Measurements from ENCODE around the gene TCF4.

TCF4 gene

GRCh38 chr18:55372209-55372608 is 215.8 kb downstream of the TCF4 start:
- no peak for DNase-seq

DNA sequence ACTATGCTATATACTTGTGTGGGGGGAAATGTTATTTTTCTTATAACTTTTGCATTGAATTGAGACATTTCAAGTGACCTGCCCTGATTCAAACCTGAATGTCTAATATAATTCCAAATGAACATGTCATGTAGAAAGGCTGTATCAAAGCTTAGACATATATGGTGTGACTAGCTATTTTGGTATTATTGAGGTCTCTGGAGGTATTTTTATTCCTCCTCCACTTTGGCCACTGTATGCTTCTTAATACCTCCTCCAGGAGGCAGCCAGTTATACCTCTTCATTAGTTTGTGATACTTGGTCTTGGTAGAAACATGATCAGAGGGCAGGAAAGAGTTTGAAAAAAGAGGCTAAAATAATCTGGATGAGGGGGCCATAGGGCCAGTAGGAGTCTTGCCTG is 217.1 kb downstream of the TCF4 start:
- DNase-seq, result no peak

DNA sequence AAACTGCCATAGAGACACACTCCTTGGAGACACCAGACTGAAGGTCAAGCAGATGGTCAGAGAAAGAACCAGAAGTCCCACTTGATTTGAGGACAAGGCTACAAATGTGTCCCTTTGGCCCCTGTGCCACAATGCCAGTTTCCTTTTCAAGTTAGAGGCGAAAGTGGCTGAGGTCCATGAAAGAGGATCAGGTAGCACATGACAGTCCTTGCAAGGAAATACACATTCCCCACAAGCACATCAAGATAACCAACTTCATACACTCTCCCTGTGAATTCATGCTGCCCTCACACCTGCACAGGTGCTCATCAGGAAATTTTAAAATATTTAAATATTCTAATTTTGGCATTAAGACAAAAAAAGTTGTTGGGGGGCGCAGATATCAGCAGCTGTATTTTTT is 218.6 kb downstream of the TCF4 start:
- no peak for DNase-seq

- DNase-seq, result no peak
Measured at GRCh38 chr18:55365342-55365741, 222.7 kb downstream of the TCF4 start.

GRCh38 chr18:55362303-55362702 is 225.7 kb downstream of the TCF4 start:
- DNase-seq, result no peak

- DNase-seq, result no peak
Measured at GRCh38 chr18:55361492-55362250, 226.3 kb downstream of the TCF4 start.

DNA sequence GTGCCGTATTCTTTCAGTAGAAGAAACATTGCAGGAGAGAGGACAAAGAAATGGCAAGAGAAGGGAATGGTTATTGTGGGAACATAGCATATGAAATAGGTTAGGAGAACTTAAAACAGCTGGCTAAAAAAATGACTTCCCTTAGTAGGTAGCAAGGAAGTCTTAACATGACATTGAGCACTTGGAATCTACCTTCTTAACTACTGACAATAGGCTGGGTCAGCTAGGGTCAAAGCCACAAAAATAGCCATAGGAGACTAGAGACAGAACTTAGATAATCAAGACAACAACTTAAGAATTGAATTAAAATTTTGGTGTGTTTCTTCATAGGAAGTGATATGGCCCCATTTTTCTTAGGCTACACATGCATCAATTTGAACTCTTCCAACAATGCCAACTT is 227.9 kb downstream of the TCF4 start:
- DNase-seq, result no peak

DNA sequence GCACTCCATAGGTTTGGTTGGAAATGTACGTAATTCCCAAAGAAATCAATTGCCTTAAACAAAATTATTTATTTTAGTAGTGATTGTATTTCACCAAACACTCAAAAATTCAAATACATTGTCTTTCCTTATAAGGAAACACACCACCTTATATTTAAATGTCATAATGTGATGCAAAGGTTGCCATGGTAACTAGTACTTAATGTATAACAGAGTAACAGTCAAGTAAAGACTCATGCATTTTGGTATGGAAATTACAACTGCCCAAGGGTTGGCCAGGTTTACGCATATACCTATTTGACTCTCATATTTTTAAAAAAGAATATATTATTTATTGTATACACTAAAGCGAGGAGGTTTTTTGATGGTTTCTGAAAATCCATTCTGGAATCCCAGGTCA is 231.2 kb downstream of the TCF4 start:
- no peak for DNase-seq

DNA sequence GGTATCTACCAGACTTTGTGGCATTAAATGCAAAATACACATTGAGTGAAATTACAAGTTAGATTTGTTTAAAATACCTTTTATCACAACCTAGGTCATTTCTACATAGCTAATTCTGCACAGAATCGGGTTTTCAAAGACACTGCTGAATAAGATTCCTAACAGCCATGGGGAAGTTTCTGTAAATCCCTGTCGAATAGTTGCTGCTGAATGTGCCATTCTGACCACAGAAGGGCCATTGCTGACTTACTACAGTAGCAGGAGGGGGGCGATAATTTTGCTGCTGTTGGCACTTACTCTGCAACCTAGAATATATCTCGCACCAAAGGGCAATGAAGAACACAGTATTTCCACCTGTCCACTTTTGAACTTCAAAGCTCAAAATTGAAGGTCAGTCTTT is 232.8 kb downstream of the TCF4 start:
- no peak for DNase-seq

DNA sequence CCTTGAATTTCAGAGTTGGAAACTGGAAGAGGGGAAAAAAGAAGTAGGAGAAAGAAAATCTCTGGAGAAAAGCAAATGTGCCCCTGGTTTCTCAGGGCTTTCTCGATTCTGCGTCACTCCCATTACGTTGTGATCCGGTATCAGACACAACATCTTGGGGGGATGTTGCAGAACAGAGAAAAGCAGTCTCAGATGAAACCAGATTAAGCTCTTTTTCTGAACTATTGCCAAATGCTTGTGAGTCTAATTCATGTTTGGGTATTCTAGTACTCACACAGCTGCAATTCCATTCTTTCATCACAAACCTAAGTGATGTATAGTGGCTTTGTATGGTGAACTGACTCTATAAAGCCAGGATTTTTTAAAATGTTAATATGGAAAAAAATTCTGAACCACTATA is 233.2 kb downstream of the TCF4 start:
- DNase-seq, result no peak

GRCh38 chr18:55353806-55354205 is 234.2 kb downstream of the TCF4 start:
- DNase-seq, result no peak

DNA sequence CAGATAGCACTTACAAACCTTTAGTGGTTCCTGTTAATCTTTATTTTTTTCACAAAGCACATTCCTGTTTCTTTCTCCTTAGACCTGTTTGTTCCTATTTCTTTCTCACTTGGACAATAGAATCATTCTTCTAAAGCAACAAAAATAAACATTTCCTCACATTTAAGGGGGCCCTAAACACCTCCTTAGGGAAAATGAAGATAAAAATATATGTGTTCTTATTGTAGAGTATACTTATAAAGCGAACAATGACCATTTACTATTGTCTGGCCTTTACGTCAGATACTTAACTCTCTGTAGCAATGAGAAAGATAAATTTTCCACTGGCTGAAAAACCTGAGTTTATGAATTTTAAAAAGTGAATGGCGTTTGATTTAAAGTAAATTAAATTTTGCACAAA is 234.6 kb downstream of the TCF4 start:
- no peak for DNase-seq

DNA sequence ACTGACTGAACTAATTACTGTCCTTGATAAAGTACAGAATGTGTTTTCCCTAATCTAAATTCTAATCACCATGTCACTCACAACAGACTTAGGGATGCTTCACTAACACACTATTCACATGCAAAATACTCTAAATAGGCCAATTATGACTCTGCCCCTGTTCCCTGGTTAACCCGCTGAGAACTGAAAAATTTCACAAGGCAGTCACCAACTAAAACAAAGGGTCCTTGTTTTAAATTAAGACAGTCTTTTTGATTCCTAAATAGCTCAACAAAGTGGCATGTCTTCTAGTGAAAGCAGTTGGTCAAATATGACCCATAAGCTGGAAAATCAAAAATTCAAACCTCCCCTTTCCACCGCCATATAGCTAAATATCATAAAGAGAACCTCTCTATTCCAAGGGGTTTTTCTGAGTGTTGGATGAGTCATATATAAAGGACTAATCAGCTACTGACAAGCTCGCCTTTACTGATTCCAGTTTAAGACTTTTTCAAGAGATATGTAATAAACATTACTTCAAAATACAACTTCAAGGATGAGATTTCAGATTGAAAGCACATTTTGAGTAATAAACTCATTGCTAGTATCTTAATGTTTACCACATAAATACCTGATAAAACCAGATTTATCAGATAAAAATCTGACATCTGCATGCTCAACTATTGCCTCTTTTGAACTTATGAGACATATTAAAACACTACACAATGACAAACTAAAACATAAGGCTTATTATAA is 235.8 kb downstream of the TCF4 start:
- DNase-seq, result no peak

GRCh38 chr18:55351241-55351691 is 236.7 kb downstream of the TCF4 start:
- no peak for DNase-seq

DNA sequence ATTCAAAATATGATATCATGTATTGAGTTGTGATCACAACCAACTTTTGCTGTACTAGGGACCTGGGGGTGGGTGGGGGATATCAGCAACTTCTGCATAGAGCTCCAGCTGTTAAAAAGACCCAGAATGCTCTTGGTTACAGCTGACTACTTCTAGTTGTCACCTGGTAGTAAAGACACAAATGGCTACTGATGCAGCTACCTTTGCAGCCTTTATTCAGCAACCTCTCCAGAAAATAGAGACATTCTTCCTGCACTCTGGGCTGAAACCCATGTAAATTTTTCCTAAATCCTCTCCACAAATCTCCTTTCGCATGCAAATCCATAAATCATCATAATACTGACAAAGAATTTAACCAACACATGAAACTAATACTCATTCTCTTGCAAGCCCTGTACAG is 238.3 kb downstream of the TCF4 start:
- no peak for DNase-seq

DNA sequence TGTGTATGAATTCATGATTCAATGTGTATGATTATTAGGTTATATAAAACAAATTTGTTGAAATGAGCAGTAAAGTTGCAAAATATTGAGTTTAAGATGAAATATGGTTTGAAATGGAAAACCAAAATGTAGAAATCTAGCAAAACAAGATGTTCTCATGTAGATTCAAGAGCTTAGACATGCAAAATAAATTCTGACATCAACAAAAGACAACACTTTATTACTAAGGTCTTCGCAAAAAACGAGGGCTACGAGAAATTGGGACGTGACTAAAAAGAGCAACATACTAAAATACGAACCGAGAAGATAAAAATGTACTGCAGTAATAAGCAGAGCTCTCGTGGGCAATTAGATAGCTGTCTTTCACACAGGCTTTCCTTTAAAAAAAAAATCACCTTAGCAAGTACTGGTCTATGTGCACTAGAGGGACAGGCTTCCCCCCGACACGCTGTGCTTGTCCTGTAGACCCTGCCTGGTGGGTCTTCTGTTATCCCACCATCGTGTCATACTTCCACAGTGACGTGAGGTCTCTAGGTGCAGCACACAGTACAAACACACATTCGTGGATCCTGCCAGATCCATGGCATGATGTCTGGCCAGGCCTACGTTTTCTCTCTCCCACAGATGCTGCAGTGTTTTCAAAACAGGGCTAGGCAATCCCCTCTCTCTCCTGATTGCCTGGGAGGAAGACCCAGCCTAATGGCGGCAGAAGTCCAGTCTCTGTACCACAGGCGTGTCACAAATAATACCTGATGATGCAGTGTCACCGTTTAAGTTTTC is 240.8 kb downstream of the TCF4 start:
- DNase-seq, result no peak

DNA sequence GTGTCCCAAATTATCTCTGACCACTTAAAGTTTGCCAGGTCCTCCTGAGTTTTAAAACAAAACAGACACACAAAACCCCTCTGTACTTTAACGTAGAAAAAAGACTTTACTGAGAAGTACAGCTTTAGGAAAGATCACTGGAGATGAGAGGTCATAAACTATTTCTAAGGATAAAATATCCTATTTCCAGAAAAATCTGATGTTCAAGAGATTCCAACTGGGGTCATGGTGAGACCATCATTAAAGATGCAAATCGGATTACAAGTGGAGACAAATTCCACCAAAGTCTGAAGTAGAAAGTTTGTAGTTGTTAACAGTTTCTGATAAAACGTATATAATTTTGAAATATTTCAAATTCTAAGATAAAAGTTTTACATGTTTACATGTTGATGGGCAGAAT is 241.6 kb downstream of the TCF4 start:
- DNase-seq, result no peak

- no peak for DNase-seq
Measured at GRCh38 chr18:55345103-55345950, 242.7 kb downstream of the TCF4 start.

DNA sequence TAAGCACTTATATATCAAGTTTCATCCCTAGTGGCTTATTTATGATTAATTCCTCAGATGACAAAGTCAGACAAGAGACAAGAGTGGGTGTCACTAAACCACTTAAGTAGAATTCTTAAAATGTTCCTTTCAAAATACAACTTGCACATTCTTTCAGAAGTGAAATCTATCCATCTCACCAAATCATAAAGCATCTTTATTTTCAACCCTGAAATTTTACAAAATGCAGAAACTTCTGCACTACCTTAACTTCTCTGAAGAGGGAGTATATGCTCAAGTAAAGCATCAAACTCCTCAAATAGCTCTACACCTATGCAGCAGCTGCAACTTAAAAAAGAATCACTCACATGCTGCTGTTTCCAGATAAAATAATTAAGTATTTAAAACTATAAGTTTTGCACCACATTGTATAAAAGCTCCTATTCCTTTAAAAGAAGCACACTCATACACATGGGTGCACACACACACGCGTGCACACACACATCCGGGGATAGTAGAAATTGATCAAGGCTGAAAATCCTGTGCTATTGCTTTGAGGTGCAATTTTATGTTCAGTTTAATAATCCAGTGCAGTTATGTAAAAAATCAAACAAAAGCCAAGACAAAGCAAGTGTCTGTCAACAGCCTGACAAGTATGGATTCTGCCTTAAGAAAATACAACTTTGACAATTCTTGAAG is 244.5 kb downstream of the TCF4 start:
- no peak for DNase-seq

DNA sequence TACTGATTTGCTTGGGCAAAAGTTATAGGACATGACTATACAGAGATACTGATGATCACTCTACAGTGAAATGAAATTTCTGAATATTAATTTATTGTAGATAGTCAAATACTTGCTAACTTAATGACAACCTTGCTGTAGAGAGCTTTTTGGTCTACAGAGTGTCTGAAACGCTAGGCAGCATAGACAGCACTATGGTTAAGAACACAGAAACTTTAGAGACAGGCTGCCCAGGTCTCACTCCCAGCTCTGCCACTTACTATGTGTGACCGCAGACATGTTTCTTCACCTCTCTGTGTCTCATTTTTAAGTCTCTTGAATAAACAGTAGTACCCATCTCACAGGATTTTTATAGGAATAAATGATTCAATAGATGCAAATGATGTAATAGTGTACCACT is 247.0 kb downstream of the TCF4 start:
- DNase-seq, result no peak

- no peak for DNase-seq
Measured at GRCh38 chr18:55339990-55340389, 248.0 kb downstream of the TCF4 start.

- DNase-seq, result no peak
Measured at GRCh38 chr18:55338978-55339650, 248.9 kb downstream of the TCF4 start.

All from CD4-positive, alpha-beta T cell treated with Interleukin-6 for 4 hours (primary cell).